ENCODE data around the gene PAGE2B. TPM values are rescaled to one million over a fixed set of nuclear protein-coding genes. Genes with fewer than 3 reads are reported as not detected.

Gene PAGE2B
- total and polyA plus RNA-seq, 12 donors: not detected

- H3K27ac ChIP-seq: no peak overlapping the region
- DNase-seq: no peak
- ATAC-seq: no peak
- TF ChIP-seq CTCF (IDR thresholded peaks at IDR 0.05): no peak
- H3K36me3 ChIP-seq: no peaks in the 10 kb centered on the region
- peaks cover 0 to 37% (median 0%) of the 10 kb centered on the region in 7 donors for H3K27me3 ChIP-seq
- H3K9me3 ChIP-seq: no peaks in the 10 kb centered on the region
- intact Hi-C loops (cut with DNase I): no loop called here
- H3K4me1 ChIP-seq: no peaks in the 10 kb centered on the region
- H3K4me3 ChIP-seq: no peak overlapping the region
These were observed 46.2 kb upstream of the PAGE2B start for GRCh38 chrX:55028611-55029010.

- Histone ChIP-seq H3K27me3 (peaks cover 0 to 37% (median 0%) of the 10 kb centered on the region in 7 donors), H3K9me3 (no peaks in the 10 kb centered on the region), H3K4me1 (no peaks in the 10 kb centered on the region), H3K4me3 (no peak overlapping the region), H3K27ac (no peak overlapping the region), H3K36me3 (no peaks in the 10 kb centered on the region)
- DNase-seq (no peak), ATAC-seq (no peak)
- TF ChIP-seq CTCF (IDR thresholded peaks at IDR 0.05): no peak
- intact Hi-C loops (cut with DNase I): no loop called here
- WGBS, 2 donors: 76 to 77% methylated on average over 2 of the region's 2 CpGs
These were observed 45.5 kb upstream of the PAGE2B start for GRCh38 chrX:55029291-55029690.

GRCh38 chrX:55030271-55031205, 44.3 kb upstream of the PAGE2B start, which contains the start of gene ALAS2:
Gene ALAS2, minus strand, starts transcription at chrX:55030977. Its CDS starts 4,977 bp downstream, at chrX:55026000.
- no peak for TF ChIP-seq CTCF (IDR thresholded peaks at IDR 0.05)
- intact Hi-C loops (cut with DNase I): no loop called here
- Histone ChIP-seq H3K9me3 (no peaks in the 10 kb centered on the region), H3K27me3 (peaks cover 0 to 24% (median 0%) of the 10 kb centered on the region in 7 donors), H3K36me3 (no peaks in the 10 kb centered on the region), H3K4me1 (no peaks in the 10 kb centered on the region), H3K4me3 (no peak within 1 kb of the TSS), H3K27ac (no peak within 1 kb of the TSS)
- no peak for DNase-seq
- 76 to 77% methylated on average over 7 of the region's 7 CpGs for WGBS, 2 donors
- no peak for ATAC-seq

- 48 to 54% methylated on average over 2 of the region's 2 CpGs for WGBS, 2 donors
- ATAC-seq (no peak), DNase-seq (no peak)
- H3K9me3 ChIP-seq: no peaks in the 10 kb centered on the region
- intact Hi-C loops (cut with DNase I): no loop called here
- no peak overlapping the region for H3K4me3 ChIP-seq
- H3K4me1 ChIP-seq: no peaks in the 10 kb centered on the region
- H3K36me3 ChIP-seq: no peaks in the 10 kb centered on the region
- no peak for TF ChIP-seq CTCF (IDR thresholded peaks at IDR 0.05)
- H3K27me3 ChIP-seq: peaks cover 0 to 21% (median 0%) of the 10 kb centered on the region in 7 donors
- no peak overlapping the region for H3K27ac ChIP-seq
These were observed 41.4 kb upstream of the PAGE2B start for GRCh38 chrX:55033429-55033828.
